Right cardiac atrium (tissue), 5 donors: ENCODE data around the gene SCARF2. TPM values are rescaled to one million over a fixed set of nuclear protein-coding genes. Genes with fewer than 3 reads are reported as not detected.
"Not testable (repeated sequence)": the region's sequence is repeated elsewhere in the genome, so short reads cannot be mapped to it uniquely, and the experiment has no call there.

Source experiments
- ATAC-seq, 2 donors: fragments of 200-7000 bp; cut with Tn5 transposase; one replicate each; pipeline versions ENCODE4 v1.8.0 to v1.9.1; 2020; ENCODE audit warnings: moderate library complexity in 2 of 2, mild to moderate bottlenecking in 1 of 2
- DNase-seq, 3 donors: peaks; one replicate each; pipeline ENCODE4 v3.0.0-alpha.2; 2020
- H3K27ac ChIP-seq: one replicate; pipeline ENCODE4 v1.5.1; 2013; ENCODE audit warnings: mild to moderate bottlenecking, low read length, control low read depth, moderate library complexity
- H3K27me3 ChIP-seq: one replicate; pipeline ENCODE4 v1.6.1; 2013; ENCODE audit not compliant: control insufficient read depth, insufficient read depth
- H3K4me1 ChIP-seq: one replicate; pipeline ENCODE4 v1.6.1; 2013; ENCODE audit warnings: low read length; ENCODE audit not compliant: control insufficient read depth, insufficient read depth
- H3K4me3 ChIP-seq: one replicate; pipeline ENCODE4 v1.5.1; 2013; ENCODE audit warnings: low read length, control low read depth
- H3K9me3 ChIP-seq: one replicate; pipeline ENCODE4 v1.6.1; 2013; ENCODE audit warnings: low read length; ENCODE audit not compliant: control insufficient read depth
- WGBS: extraction: QIAGEN DNeasy Blood & Tissue Kit; methylation state at CpG from one replicate; pipeline ENCODE4 v1.1.7; 2013; 5-methylcytosine and 5-hydroxymethylcytosine counted together
- intact Hi-C, 4 donors: fragments of 100-400 bp; cut with DNase I; formaldehyde crosslinking; loops; one replicate each; pipeline versions ENCODE4 v1.11.0 to v1.14.0; 2022 to 2023
- polyA plus RNA-seq: library from polyadenylated mRNA; stranded (reverse); fragments of 200-250 nt; gene quantifications from one replicate; pipeline ENCODE4 v1.2.3, GENCODE V29; 2013
- total RNA-seq, 4 donors: library from RNA; stranded (reverse); fragmentation: NEBNext Ultra II Directional; extraction: Animal tissue kit (Norgen Biotek cat#: 25700); gene quantifications; one replicate each; pipeline ENCODE4 v1.2.1, GENCODE V29; 2021
- donor health status: healthy with polysubstance abuse.
- donor health status: DM: no; HTN: yes; CAD: no.
- donor health status: DM: no; HTN: no; CAD: no.
- donor health status: DM: no; HTN: yes; CAD: no; lungs with severe emphysema.
- donor health status: DM: yes; HTN: yes; CAD: no.

The SCARF2 gene
- total and polyA plus RNA-seq, 5 donors, result 2.9 to 7.1 (median 4.8) TPM

DNA sequence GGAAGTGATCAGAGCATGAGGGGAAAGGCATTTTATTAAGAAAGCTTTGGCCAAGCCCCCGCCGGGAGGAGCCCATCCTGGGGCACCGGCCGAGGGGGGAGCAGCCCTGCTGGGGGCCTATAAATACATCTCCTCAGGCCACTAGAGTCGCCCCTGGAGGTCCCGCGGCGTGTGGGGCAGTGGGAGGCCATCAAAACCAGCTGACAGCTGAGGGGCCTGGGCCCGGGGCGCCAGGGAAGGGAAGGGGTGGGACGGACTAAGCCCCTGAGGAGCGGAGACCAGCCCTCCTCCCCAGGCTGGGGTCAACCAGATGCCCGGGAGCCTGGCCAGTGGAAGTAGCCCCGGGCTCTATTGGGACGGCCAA, 13.1 kb downstream of the SCARF2 start:
- intact Hi-C loops, result loop anchor here in 1 of 4 donors (5.0 kb wide), 1 partner anchor 33 kb away; no protein-coding TSS in a partner anchor
- H3K4me3 ChIP-seq, result no peak overlapping the region
- H3K27ac ChIP-seq, result no peak overlapping the region
- H3K27me3 ChIP-seq, result no peaks in the 10 kb centered on the region
- H3K9me3 ChIP-seq, result no peaks in the 10 kb centered on the region
- WGBS, result 49% methylated on average over 15 of the region's 15 CpGs
- peaks cover 7% of the 10 kb centered on the region for H3K4me1 ChIP-seq
- ATAC-seq (no peak), DNase-seq (no peak)

DNA sequence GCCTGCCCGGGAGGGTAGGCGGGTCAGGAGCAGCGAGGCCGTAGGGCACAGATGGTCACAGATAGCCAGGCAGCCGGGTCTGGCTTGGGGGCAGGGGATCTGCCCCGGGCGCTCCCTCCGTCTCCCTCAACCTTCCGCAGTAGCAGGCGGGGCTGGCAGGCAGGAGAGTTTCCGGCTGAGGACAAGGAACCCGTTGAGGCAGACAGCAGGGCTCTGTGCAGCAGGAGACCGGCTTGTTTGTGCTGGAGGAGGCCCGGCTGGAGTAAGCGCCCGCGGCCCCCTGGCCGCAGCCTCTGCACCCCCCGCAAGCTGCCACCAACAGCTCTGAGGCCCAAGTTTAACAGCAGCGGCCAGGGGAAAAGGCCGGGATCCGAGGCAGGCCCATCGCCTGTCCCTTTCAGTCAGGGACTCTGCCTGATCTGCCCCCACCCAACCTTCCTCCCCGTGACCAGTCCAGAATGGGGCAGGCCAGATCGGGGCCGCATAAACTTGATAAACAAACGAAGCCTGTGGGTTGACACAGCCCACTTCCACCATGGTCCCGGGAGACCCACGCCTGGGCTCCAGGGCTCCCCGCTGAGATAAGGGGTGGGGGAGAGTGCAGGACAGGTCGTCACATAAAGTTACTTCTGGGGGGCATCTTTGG, 13.6 kb downstream of the SCARF2 start:
- Histone ChIP-seq H3K9me3 (no peaks in the 10 kb centered on the region), H3K4me3 (no peak overlapping the region), H3K27me3 (no peaks in the 10 kb centered on the region), H3K4me1 (peaks cover 7% of the 10 kb centered on the region), H3K27ac (no peak overlapping the region)
- 45% methylated on average over 31 of the region's 31 CpGs for WGBS
- peak in 2 of 3 donors; percentile 75 to 77 for DNase-seq
- intact Hi-C loops, result loop anchor here in 1 of 4 donors (5.0 kb wide), 1 partner anchor 33 kb away; no protein-coding TSS in a partner anchor
- ATAC-seq, result peak; percentile 17 to 40

DNA sequence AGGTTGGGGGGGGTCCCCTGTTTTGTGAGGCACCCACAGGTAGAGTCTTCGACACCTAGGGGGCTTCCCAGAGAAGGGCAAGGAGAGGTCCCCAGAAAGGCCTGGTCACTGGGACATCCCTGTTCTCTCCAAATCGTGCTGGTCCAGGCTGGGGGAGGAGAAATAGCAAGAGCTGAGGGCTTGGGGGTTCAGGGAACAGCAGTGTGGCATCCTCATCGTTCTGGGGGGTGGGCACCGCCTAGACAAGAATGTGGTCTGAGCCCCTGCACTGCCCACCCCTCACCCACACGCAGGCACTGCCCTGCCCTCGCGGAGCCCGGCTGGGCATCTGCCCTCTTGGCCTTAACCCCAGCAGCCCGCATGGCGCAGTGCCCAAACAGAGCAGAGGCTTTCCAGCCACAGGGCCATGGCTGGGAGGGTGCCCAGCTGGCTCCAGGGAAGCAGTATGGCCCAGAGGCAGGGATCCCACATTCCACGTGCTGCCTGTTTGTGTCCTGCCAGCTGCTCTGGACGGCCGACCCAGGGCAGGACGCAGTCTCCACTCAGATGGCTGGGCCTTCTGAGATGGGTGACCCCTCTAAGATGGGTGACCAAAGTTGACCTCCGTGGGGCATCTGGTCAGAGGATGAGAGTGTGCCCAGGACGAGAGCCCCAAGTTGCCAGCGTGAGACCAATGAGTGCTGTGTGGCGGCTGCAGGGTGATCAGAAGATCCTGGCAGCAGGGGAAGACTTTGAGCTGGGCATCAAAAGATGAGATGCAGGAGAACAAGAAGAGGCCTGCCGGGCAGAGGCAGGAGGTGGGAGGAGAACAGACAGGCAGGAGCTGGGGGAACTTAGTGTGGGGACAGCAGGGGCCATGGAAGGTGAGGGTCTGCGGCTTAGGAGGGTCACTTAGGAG, 14.4 kb downstream of the SCARF2 start:
- intact Hi-C loops, result loop anchor here in 1 of 4 donors (5.0 kb wide), 1 partner anchor 34 kb away; no protein-coding TSS in a partner anchor
- ATAC-seq (peak; percentile 36 to 58), DNase-seq (peak; percentile 70 to 85 (median 80))
- WGBS, result 50% methylated on average over 20 of the region's 20 CpGs
- Histone ChIP-seq H3K27me3 (no peaks in the 10 kb centered on the region), H3K4me3 (no peak overlapping the region), H3K4me1 (peaks cover 7% of the 10 kb centered on the region), H3K9me3 (no peaks in the 10 kb centered on the region), H3K27ac (no peak overlapping the region)

DNA sequence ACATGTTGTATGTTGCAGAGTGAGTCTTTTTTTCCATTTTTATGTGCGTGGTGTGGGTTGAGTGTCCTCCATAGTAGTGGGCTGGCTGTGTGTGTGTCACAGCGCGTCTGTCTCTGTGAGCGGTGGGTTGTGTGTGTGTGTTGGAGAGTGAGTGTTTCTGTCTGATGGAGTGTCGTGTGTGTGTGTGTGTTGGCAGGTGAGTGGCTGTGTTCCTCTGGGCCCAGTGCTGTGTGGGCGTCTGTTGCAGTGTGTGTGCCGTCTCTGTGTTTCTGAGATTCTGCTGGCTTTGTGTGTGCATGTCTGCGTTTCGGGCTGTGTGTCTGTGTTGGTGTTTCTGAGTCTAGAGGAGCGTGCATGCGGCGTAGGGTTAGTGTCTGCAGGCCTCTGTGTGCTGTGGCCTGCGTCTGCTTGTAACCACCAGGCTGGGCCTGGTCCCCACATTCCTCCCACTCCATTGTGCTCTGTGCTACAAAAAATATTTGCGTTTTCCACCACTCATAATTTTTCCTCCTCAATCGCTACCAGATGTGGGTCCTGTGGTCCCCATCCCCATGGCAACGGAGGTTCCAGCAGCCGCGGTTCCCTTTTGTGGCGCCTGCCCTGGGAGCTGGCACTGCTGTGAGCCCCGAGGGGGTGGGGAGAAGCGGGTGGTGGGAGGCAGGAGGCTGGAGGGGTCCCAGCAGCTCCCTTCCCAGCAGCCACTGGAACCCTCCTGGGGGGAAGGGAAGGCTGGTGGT, 15.2 kb downstream of the SCARF2 start:
- Histone ChIP-seq H3K9me3 (no peaks in the 10 kb centered on the region), H3K4me3 (no peak overlapping the region), H3K4me1 (peaks cover 7% of the 10 kb centered on the region), H3K27ac (no peak overlapping the region), H3K27me3 (no peaks in the 10 kb centered on the region)
- ATAC-seq, result no peak
- intact Hi-C loops, result loop anchor here in 1 of 4 donors (5.0 kb wide), 1 partner anchor 35 kb away; no protein-coding TSS in a partner anchor
- no peak for DNase-seq
- WGBS, result 53% methylated on average over 21 of the region's 21 CpGs

DNA sequence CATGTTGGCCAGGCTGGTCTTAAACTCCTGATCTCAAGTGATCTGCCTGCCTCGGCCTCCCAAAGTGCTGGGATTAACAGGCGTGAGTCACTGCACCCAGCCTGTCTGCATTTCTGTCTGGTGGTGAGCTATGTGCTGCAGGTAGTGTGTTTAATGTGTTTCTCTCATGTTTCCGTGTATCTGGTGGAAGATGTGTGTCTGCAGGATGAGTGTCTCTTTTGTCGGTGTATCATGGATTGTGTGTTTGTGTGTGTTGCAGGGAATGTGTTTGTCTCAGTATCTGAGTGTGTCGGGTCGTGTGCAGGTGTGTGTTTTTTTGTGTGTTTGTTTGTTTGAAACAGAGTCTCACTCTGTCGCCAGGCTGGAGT, 16.1 kb downstream of the SCARF2 start:
- Histone ChIP-seq H3K27me3 (no peaks in the 10 kb centered on the region), H3K27ac (no peak overlapping the region)

DNA sequence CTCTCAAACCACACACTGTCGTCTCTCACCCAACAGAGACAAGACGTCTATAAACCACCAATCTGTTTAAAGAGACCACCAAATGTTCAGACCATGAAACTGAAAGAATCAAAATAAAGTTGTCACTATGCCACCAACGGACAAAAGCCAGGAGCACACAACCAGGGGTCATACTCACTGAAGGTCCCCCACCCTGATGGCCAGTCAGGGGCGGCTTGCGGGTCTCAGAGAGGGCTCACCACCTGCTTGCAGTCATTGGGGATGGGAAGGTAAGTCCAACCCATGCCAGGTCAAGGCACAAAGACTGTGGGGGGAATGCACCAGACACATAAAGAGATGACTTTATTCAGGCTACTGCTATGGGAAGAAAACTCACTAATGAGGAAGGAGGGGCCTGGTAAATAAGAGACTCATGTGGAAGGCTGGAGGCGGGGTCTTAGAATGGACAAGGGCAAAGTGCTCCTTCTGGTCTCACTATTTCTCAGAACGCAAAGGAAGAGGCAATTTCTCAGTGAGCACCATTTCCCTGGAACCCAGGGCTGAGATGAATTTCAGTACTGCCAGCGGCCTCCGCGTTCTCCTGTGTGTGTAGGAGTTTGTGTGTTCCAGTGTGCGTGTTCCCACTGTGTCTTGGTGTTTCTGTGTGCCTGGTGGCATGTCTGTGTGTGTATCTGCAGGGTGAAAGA, 17.3 kb downstream of the SCARF2 start:
- Histone ChIP-seq H3K4me3 (no peak overlapping the region), H3K27ac (no peak overlapping the region), H3K27me3 (no peaks in the 10 kb centered on the region), H3K4me1 (peaks cover 7% of the 10 kb centered on the region), H3K9me3 (no peaks in the 10 kb centered on the region)
- DNase-seq (no peak), ATAC-seq (no peak)
- intact Hi-C loops, result loop anchor here in 2 of 4 donors (2.0 to 5.0 kb wide), 2 partner anchors 37 kb away; no protein-coding TSS in a partner anchor
- 95% methylated on average over 11 of the region's 11 CpGs for WGBS

More for the DNA sequence above, 16.1 kb downstream of the SCARF2 start:
- intact Hi-C loops, result loop anchor here in 2 of 4 donors (2.0 to 5.0 kb wide), 2 partner anchors 35 to 36 kb away; no protein-coding TSS in a partner anchor
- ATAC-seq (no peak), DNase-seq (no peak)
- Histone ChIP-seq H3K9me3 (no peaks in the 10 kb centered on the region), H3K4me1 (peaks cover 7% of the 10 kb centered on the region), H3K4me3 (no peak overlapping the region)
- WGBS, result 91% methylated on average over 7 of the region's 7 CpGs

DNA sequence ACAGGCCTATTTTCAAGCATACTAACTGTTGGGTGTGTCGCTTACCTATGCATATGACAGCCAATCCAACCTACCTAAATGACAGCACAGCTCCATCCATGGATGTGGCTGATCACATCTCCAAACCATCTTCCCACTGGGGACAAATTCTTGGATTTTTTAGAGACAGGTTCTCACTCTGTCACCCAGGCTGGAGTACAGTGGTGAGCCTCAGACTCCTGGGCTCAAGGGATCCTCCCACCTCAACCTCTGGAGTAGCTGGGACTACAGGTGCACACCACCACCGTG, 18.0 kb downstream of the SCARF2 start:
- H3K4me1 ChIP-seq, result peaks cover 7% of the 10 kb centered on the region
- ATAC-seq (no peak), DNase-seq (no peak)
- WGBS, result 90% methylated on average over 2 of the region's 2 CpGs
- H3K9me3 ChIP-seq, result no peaks in the 10 kb centered on the region
- no peaks in the 10 kb centered on the region for H3K27me3 ChIP-seq
- no peak overlapping the region for H3K27ac ChIP-seq
- intact Hi-C loops, result loop anchor here in 1 of 4 donors (2.0 kb wide), 1 partner anchor 35 kb away; no protein-coding TSS in a partner anchor
- H3K4me3 ChIP-seq, result no peak overlapping the region

DNA sequence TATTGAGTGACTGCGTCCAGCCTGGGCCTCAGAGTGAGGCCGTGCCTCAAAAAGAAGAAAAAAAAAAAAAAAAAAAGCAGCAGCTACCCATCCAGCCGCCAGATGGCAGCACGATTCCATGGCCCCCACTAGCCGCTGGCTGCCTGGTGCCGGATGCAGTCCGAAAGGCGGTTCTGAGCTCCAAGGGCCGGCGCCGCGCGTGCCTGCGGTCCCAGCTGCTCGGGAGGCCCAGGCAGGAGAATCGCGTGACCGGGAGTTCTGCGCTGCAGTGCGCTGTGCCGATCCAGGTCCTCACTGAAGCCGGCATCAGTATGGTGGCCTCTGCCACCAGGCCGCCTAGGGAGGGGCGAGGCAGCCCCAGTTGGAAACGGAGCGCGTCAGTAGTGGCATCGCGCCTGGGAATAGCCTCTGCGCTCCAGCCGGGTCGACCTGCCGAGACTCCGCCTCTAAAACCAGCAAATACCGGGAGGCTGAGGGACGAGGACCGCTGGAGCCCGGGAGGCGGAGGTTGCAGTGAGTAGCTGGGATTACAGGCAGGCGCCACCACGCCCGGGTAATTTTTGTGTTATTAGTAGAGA, 19.3 kb downstream of the SCARF2 start:
- DNase-seq (peak; percentile 86 to 94 (median 94)), ATAC-seq (peak; percentile 94 to 95)
- Histone ChIP-seq H3K27ac (no peak overlapping the region), H3K4me1 (peaks cover 2% of the 10 kb centered on the region), H3K4me3 (no peak overlapping the region), H3K9me3 (no peaks in the 10 kb centered on the region), H3K27me3 (no peaks in the 10 kb centered on the region)
- WGBS, result 13% methylated on average over 42 of the region's 42 CpGs
- intact Hi-C loops, result loop anchor here in 2 of 4 donors (1.0 to 2.0 kb wide), 2 partner anchors 37 to 38 kb away; no protein-coding TSS in a partner anchor

DNA sequence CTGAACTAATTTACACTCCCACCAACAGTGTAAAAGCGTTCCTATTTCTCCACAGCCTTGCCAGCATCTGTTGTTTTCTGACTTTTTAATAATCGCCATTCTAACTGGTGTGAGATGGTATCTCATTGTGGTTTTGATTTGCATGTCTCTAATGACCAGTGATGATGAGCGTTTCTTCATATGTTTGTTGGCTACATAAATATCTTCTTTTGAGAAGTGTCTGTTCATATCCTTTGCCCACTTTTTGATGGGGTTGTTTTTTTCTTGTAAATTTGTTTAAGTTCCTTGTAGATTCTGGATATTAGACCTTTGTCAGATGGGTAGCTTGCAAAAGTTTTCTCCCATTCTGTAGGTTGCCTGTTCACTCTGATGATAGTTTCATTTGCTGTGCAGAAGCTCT, 21.9 kb downstream of the SCARF2 start:
- WGBS, result 85% methylated on average over 3 of the region's 3 CpGs
- intact Hi-C loops, H3K27ac ChIP-seq, H3K9me3 ChIP-seq, H3K4me1 ChIP-seq, H3K27me3 ChIP-seq, DNase-seq, H3K4me3 ChIP-seq, ATAC-seq: not testable (repeated sequence)

DNA sequence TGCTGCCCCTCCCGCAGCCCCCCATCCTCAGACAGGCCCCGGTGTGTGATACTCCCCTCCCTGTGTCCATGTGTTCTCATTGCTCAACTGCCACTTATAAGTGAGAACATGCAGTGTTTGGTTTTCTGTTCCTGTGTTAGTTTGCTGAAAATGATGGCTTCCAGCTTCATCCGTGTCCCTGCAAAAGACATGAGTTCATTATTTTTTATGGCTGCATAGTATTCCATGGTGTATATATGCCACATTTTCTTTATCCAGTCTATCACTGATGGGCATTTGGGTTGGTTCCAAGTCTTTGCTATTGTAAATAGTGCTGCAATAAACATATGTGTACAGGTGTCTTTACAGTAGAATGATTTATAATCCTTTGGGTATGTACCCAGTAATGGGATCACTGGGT, 22.4 kb downstream of the SCARF2 start:
- H3K9me3 ChIP-seq, H3K27ac ChIP-seq, H3K4me1 ChIP-seq, ATAC-seq, H3K27me3 ChIP-seq, DNase-seq, H3K4me3 ChIP-seq, intact Hi-C loops: not testable (repeated sequence)
- 90% methylated on average over 3 of the region's 3 CpGs for WGBS
